Tibial nerve (tissue), 4 donors: ENCODE data around the gene LARGE2. TPM values are rescaled to one million over a fixed set of nuclear protein-coding genes. Genes with fewer than 3 reads are reported as not detected.
"Not testable (repeated sequence)": the region's sequence is repeated elsewhere in the genome, so short reads cannot be mapped to it uniquely, and the experiment has no call there.

Source experiments
- DNase-seq, 2 donors: peaks; one replicate each; pipeline ENCODE4 v3.0.0-alpha.2; 2019; ENCODE audit warnings: low spot score in 2 of 2
- H3K27ac ChIP-seq, 4 donors: fragments of 200-600 bp; sonication (generic) in 3 of 4; one replicate each; pipeline ENCODE4 v1.5.1; 2017 to 2019; ENCODE audit warnings: mild to moderate bottlenecking in 1 of 4
- H3K27me3 ChIP-seq, 2 donors: fragments of 200-600 bp; sonication (generic) in 1 of 2; one replicate each; pipeline versions ENCODE4 v1.5.1 to v1.6.0; 2017 to 2019
- H3K36me3 ChIP-seq, 3 donors: fragments of 200-600 bp; sonication (generic); one replicate each; pipeline ENCODE4 v1.5.1; 2018 to 2019
- H3K4me1 ChIP-seq, 4 donors: fragments of 200-600 bp; sonication (generic) in 3 of 4; one replicate each; pipeline ENCODE4 v1.5.1; 2017 to 2019
- H3K4me3 ChIP-seq, 4 donors: fragments of 200-600 bp; sonication (generic) in 3 of 4; one replicate each; pipeline ENCODE4 v1.5.1; 2017 to 2019; ENCODE audit warnings: mild to moderate bottlenecking in 1 of 4, moderate library complexity in 1 of 4
- H3K9me3 ChIP-seq, 4 donors: fragments of 200-600 bp; sonication (generic) in 3 of 4; one replicate each; pipeline ENCODE4 v1.5.1; 2017 to 2019
- CTCF ChIP-seq, 5 experiments: fragments of 200-600 bp in 3 of 5; fragments of 450-650 bp in 2 of 5; sonication (generic) in 3 of 5; IDR thresholded peaks; one replicate each; pipeline ENCODE4 v1.5.1; 2016 to 2019; ENCODE audit warnings: antibody characterized with exemption in 5 of 5, mild to moderate bottlenecking in 3 of 5, moderate library complexity in 2 of 5
- EP300 ChIP-seq, 2 donors: sonication (generic); formaldehyde crosslinking; IDR thresholded peaks; one replicate each; pipeline ENCODE4 v1.6.1; 2017; ENCODE audit warnings: antibody characterized with exemption in 2 of 2, mild to moderate bottlenecking in 1 of 2
- POLR2A ChIP-seq, 2 donors: fragments of 450-650 bp; IDR thresholded peaks; one replicate each; pipeline ENCODE4 v1.6.1; 2017; ENCODE audit warnings: antibody characterized with exemption in 2 of 2, mild to moderate bottlenecking in 2 of 2, moderate library complexity in 2 of 2
- WGBS, 2 donors: methylation state at CpG; one replicate each; pipeline ENCODE4 v1.1.5; 2018; 5-methylcytosine and 5-hydroxymethylcytosine counted together
- total RNA-seq, 4 donors: library from RNA; depleted of rRNA; stranded (reverse); fragments of >200 nt; gene quantifications; one replicate each; pipeline ENCODE4 v1.1.0, GENCODE V29; 2016

Gene LARGE2
- total RNA-seq, 4 donors from 2014 or later: not detected

DNA sequence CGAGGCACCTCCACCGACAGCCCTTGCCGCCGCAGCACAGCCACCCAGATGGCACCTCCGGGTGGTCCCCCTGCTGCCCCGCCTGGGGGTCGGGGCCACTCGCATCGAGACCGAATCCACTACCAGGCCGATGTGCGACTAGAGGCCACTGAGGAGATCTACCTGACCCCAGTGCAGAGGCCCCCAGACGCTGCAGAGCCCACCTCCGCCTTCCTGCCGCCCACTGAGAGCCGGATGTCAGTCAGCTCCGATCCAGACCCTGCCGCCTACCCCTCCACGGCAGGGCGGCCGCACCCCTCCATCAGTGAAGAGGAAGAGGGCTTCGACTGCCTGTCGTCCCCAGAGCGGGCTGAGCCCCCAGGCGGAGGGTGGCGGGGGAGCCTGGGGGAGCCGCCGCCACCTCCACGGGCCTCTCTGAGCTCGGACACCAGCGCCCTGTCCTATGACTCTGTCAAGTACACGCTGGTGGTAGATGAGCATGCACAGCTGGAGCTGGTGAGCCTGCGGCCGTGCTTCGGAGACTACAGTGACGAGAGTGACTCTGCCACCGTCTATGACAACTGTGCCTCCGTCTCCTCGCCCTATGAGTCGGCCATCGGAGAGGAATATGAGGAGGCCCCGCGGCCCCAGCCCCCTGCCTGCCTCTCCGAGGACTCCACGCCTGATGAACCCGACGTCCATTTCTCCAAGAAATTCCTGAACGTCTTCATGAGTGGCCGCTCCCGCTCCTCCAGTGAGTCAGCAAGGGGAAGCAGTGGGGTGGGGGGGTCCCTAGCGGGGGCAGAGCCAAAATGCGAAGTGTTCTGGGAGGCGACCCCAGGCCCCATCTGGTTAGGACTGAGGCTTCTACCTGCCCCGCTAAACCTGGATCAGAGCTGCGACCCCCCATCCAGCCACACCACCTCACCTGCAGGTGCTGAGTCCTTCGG lies 19.7 kb upstream of the LARGE2 start:
- no peak for DNase-seq
- Histone ChIP-seq H3K36me3 (peaks cover 0 to 41% (median 0%) of the 10 kb centered on the region in 3 donors), H3K9me3 (no peaks in the 10 kb centered on the region), H3K27ac (peak overlapping the region; percentile 12 to 90 (median 56)), H3K4me1 (peaks cover 0 to 48% (median 17%) of the 10 kb centered on the region in 4 donors), H3K27me3 (no peaks in the 10 kb centered on the region), H3K4me3 (no peak overlapping the region)
- 88 to 90% methylated on average over 43 to 44 of the region's 56 CpGs for WGBS, 2 donors
- TF ChIP-seq CTCF (IDR thresholded peaks at IDR 0.05) (no peak), POLR2A (IDR thresholded peaks at IDR 0.05) (no peak), EP300 (IDR thresholded peaks at IDR 0.05) (no peak)

GRCh38 chr11:45904309-45904915 lies 18.0 kb upstream of the LARGE2 start:
- WGBS, 2 donors: 81 to 91% methylated on average over 13 to 15 of the region's 15 CpGs
- Histone ChIP-seq H3K9me3 (no peaks in the 10 kb centered on the region), H3K27ac (peak overlapping the region in 2 of 4 donors; percentile 82 to 90), H3K4me1 (peaks cover 0 to 36% (median 11%) of the 10 kb centered on the region in 4 donors), H3K27me3 (no peaks in the 10 kb centered on the region), H3K4me3 (no peak overlapping the region), H3K36me3 (peaks cover 0 to 47% (median 4%) of the 10 kb centered on the region in 3 donors)
- no peak for DNase-seq
- TF ChIP-seq POLR2A (IDR thresholded peaks at IDR 0.05): no peak
- TF ChIP-seq CTCF (IDR thresholded peaks at IDR 0.05): no peak
- TF ChIP-seq EP300 (IDR thresholded peaks at IDR 0.05): no peak

DNA sequence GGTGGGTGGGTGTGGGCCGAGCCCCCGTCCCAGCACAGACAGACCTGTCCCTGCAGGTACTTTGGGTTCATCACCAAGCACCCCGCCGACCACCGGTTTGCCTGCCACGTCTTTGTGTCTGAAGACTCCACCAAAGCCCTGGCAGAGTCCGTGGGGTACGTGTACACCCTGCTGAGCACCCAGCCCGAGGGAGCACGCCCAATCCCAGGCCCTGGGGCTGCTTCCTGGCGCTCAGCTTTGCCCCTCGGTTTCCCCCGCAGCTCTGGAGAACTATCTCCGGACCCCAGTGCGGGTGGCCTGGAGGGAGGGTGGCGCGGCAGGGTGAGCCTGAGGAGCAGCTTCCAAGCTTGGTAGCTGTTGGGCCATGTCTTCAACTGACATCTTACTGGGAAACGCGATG lies 17.4 kb upstream of the LARGE2 start:
- 91 to 95% methylated on average over 17 to 19 of the region's 19 CpGs for WGBS, 2 donors
- Histone ChIP-seq H3K9me3 (no peaks in the 10 kb centered on the region), H3K27me3 (no peaks in the 10 kb centered on the region), H3K4me1 (peaks cover 0 to 33% (median 9%) of the 10 kb centered on the region in 4 donors), H3K4me3 (no peak overlapping the region), H3K36me3 (peaks cover 0 to 54% (median 4%) of the 10 kb centered on the region in 3 donors), H3K27ac (peak overlapping the region in 1 of 4 donors; percentile 27)
- DNase-seq: no peak
- TF ChIP-seq EP300 (IDR thresholded peaks at IDR 0.05): no peak
- TF ChIP-seq CTCF (IDR thresholded peaks at IDR 0.05): no peak
- no peak for TF ChIP-seq POLR2A (IDR thresholded peaks at IDR 0.05)

DNA sequence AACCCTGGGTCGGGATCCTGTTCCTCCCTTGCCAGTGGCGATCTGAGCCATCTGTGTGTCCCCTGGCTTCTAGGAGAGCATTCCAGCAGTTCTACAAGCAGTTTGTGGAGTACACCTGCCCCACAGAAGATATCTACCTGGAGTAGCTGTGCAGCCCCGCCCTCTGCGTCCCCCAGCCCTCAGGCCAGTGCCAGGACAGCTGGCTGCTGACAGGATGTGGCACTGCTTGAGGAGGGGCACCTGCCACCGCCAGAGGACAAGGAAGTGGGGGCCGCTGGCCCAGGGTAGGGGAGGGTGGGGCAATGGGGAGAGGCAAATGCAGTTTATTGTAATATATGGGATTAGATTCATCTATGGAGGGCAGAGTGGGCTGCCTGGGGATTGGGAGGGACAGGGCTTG lies 16.9 kb upstream of the LARGE2 start:
- H3K27me3 ChIP-seq, DNase-seq, H3K9me3 ChIP-seq, H3K4me3 ChIP-seq: not testable (repeated sequence)
- Histone ChIP-seq H3K4me1 (peaks cover 0 to 29% (median 7%) of the 10 kb centered on the region in 4 donors), H3K36me3 (peaks cover 0 to 59% (median 4%) of the 10 kb centered on the region in 3 donors), H3K27ac (peak overlapping the region in 1 of 4 donors; percentile 27)
- WGBS, 2 donors: 82 to 94% methylated on average over 6 of the region's 6 CpGs

- Histone ChIP-seq H3K9me3 (no peaks in the 10 kb centered on the region), H3K27me3 (no peaks in the 10 kb centered on the region), H3K4me3 (no peak overlapping the region), H3K27ac (peak overlapping the region in 1 of 4 donors; percentile 60), H3K4me1 (peaks cover 0 to 23% (median 1%) of the 10 kb centered on the region in 4 donors), H3K36me3 (peaks cover 0 to 65% (median 4%) of the 10 kb centered on the region in 3 donors)
- DNase-seq: no peak
- no peak for TF ChIP-seq POLR2A (IDR thresholded peaks at IDR 0.05)
- TF ChIP-seq EP300 (IDR thresholded peaks at IDR 0.05): no peak
- no peak for TF ChIP-seq CTCF (IDR thresholded peaks at IDR 0.05)
- WGBS, 2 donors: 65 to 71% methylated on average over 16 to 18 of the region's 19 CpGs
These were observed 16.3 kb upstream of the LARGE2 start for GRCh38 chr11:45906096-45906682.
